Natural killer cell (primary cell): Measurements from ENCODE around the gene CACNA2D2. TPM values are rescaled to one million over a fixed set of nuclear protein-coding genes. Genes with fewer than 3 reads are reported as not detected.

ENCODE experiments used
- ATAC-seq, 3 donors: fragments of 150-1000 bp in 2 of 3; fragments of 200-7000 bp in 1 of 3; cut with Tn5 transposase; 1 replicate in 1 of 3; 2 replicates in 2 of 3; pipeline ENCODE4 v1.10.0; 2021; ENCODE audit warnings: mild to moderate bottlenecking in 2 of 3, moderate library complexity in 2 of 3
- DNase-seq, 2 donors: peaks; one replicate each; pipeline versions ENCODE4 v3.0.0 to v3.0.0-alpha.2; 2013 to 2021; ENCODE audit warnings: mixed read lengths in 1 of 2
- H3K27ac ChIP-seq: one replicate; pipeline ENCODE4 v1.5.1; 2013; ENCODE audit warnings: mild to moderate bottlenecking, low read length
- H3K27me3 ChIP-seq: one replicate; pipeline ENCODE4 v1.6.1; 2013; ENCODE audit warnings: low read length; ENCODE audit not compliant: control insufficient read depth, insufficient read depth
- H3K36me3 ChIP-seq: one replicate; pipeline ENCODE4 v1.6.1; 2013; ENCODE audit warnings: low read length; ENCODE audit not compliant: control insufficient read depth, insufficient read depth
- H3K4me1 ChIP-seq: one replicate; pipeline ENCODE4 v1.6.1; 2013; ENCODE audit warnings: low read length; ENCODE audit not compliant: control insufficient read depth, insufficient read depth
- H3K4me3 ChIP-seq: one replicate; pipeline ENCODE4 v1.5.1; 2013; ENCODE audit warnings: low read length
- H3K9me3 ChIP-seq: one replicate; pipeline ENCODE4 v1.6.1; 2013; ENCODE audit warnings: low read length; ENCODE audit not compliant: control insufficient read depth, insufficient read depth
- H3K27ac Mint-ChIP-seq, 2 donors: one replicate each; pipeline ENCODE4 v1.8.0; 2022; ENCODE audit warnings: mild to moderate bottlenecking in 2 of 2, mixed read lengths in 2 of 2, moderate library complexity in 1 of 2
- H3K27me3 Mint-ChIP-seq, 2 donors: one replicate each; pipeline ENCODE4 v1.8.0; 2022; ENCODE audit warnings: low read depth in 2 of 2, mixed read lengths in 2 of 2
- H3K36me3 Mint-ChIP-seq: one replicate; pipeline ENCODE4 v1.8.0; 2022; ENCODE audit warnings: mixed read lengths
- H3K4me1 Mint-ChIP-seq, 2 donors: one replicate each; pipeline ENCODE4 v1.8.0; 2022; ENCODE audit warnings: mixed read lengths in 2 of 2
- H3K4me3 Mint-ChIP-seq: one replicate; pipeline ENCODE4 v1.8.0; 2022; ENCODE audit warnings: mild to moderate bottlenecking, moderate library complexity, mixed read lengths
- H3K9me3 Mint-ChIP-seq, 2 donors: one replicate each; pipeline ENCODE4 v1.8.0; 2022; ENCODE audit warnings: mixed read lengths in 2 of 2
- CTCF ChIP-seq: fragments of 200-600 bp; IDR thresholded peaks from one replicate; pipeline ENCODE4 v1.8.0; 2022; ENCODE audit warnings: antibody characterized with exemption
- WGBS: methylation state at CpG from one replicate; pipeline ENCODE4 v1.1.7; 2013; ENCODE audit warnings: missing lambda C conversion rate; ENCODE audit not compliant: insufficient coverage; 5-methylcytosine and 5-hydroxymethylcytosine counted together
- intact Hi-C: fragments of 100-400 bp; cut with micrococcal nuclease; formaldehyde crosslinking; loops from one replicate; pipeline ENCODE4 v1.14.2; 2022
- total RNA-seq, 4 donors: library from RNA; stranded (reverse); fragments of 120-200 nt in 1 of 4; gene quantifications; one replicate each; pipeline versions ENCODE4 v1.2.3 to v1.2.4, GENCODE V29; 2013 to 2022

The CACNA2D2 gene
- total RNA-seq, 3 donors from 2014 or later (not counting 1 experiment from before 2014, with no cell fraction given): 36.5 to 56.4 (median 43.8) TPM

GRCh38 chr3:50493623-50494022 lies 9.8 kb downstream of the CACNA2D2 start:
- H3K27ac Mint-ChIP-seq: no peak overlapping the region
- Histone ChIP-seq H3K9me3 (no peaks in the 10 kb centered on the region), H3K36me3 (no peaks in the 10 kb centered on the region), H3K4me3 (no peak overlapping the region), H3K27me3 (no peaks in the 10 kb centered on the region), H3K4me1 (peaks cover 14% of the 10 kb centered on the region), H3K27ac (no peak overlapping the region)
- H3K9me3 Mint-ChIP-seq: no peaks in the 10 kb centered on the region
- no peak overlapping the region for H3K4me3 Mint-ChIP-seq
- H3K27me3 Mint-ChIP-seq: no peaks in the 10 kb centered on the region
- ATAC-seq: no peak
- WGBS: 97% methylated on average over 11 of the region's 11 CpGs
- no peak for DNase-seq
- H3K36me3 Mint-ChIP-seq: no peaks in the 10 kb centered on the region
- TF ChIP-seq CTCF: no peak
- intact Hi-C loops: no loop called here
- H3K4me1 Mint-ChIP-seq: peaks cover 38 to 71% of the 10 kb centered on the region in 2 donors

GRCh38 chr3:50493086-50493485 lies 10.3 kb downstream of the CACNA2D2 start:
- DNase-seq: no peak
- WGBS: 85% methylated on average over 4 of the region's 4 CpGs
- no peak overlapping the region for H3K4me3 Mint-ChIP-seq

GRCh38 chr3:50491023-50491422 lies 12.4 kb downstream of the CACNA2D2 start:
- H3K27ac ChIP-seq: no peak overlapping the region
- peak overlapping the region in 1 of 2 donors; percentile 46 for H3K27ac Mint-ChIP-seq
- H3K4me1 ChIP-seq: peaks cover 31% of the 10 kb centered on the region
- no peaks in the 10 kb centered on the region for H3K27me3 Mint-ChIP-seq
- no peak for TF ChIP-seq CTCF
- no peaks in the 10 kb centered on the region for H3K36me3 Mint-ChIP-seq
- no peaks in the 10 kb centered on the region for H3K27me3 ChIP-seq
- no peaks in the 10 kb centered on the region for H3K9me3 ChIP-seq
- WGBS: 50% methylated on average over 5 of the region's 5 CpGs
- intact Hi-C loops: no loop called here
- H3K4me3 ChIP-seq: no peak overlapping the region
- no peak overlapping the region for H3K4me3 Mint-ChIP-seq
- H3K9me3 Mint-ChIP-seq: no peaks in the 10 kb centered on the region
- H3K36me3 ChIP-seq: no peaks in the 10 kb centered on the region
- DNase-seq (no peak), ATAC-seq (no peak)
- peaks cover 34 to 64% of the 10 kb centered on the region in 2 donors for H3K4me1 Mint-ChIP-seq

More at GRCh38 chr3:50493086-50493485, 10.3 kb downstream of the CACNA2D2 start:
- H3K27me3 Mint-ChIP-seq: no peaks in the 10 kb centered on the region
- Histone ChIP-seq H3K4me1 (peaks cover 14% of the 10 kb centered on the region), H3K4me3 (no peak overlapping the region), H3K27ac (no peak overlapping the region), H3K36me3 (no peaks in the 10 kb centered on the region), H3K9me3 (no peaks in the 10 kb centered on the region), H3K27me3 (no peaks in the 10 kb centered on the region)
- H3K4me1 Mint-ChIP-seq: peaks cover 38 to 65% of the 10 kb centered on the region in 2 donors
- no peak for ATAC-seq
- intact Hi-C loops: no loop called here
- H3K27ac Mint-ChIP-seq: peak overlapping the region in 1 of 2 donors; percentile 60
- no peaks in the 10 kb centered on the region for H3K9me3 Mint-ChIP-seq
- no peak for TF ChIP-seq CTCF
- H3K36me3 Mint-ChIP-seq: no peaks in the 10 kb centered on the region

GRCh38 chr3:50490424-50490823 lies 13.0 kb downstream of the CACNA2D2 start:
- H3K36me3 Mint-ChIP-seq: no peaks in the 10 kb centered on the region
- intact Hi-C loops: no loop called here
- Histone ChIP-seq H3K27me3 (no peaks in the 10 kb centered on the region), H3K27ac (no peak overlapping the region), H3K9me3 (no peaks in the 10 kb centered on the region), H3K4me1 (peaks cover 35% of the 10 kb centered on the region), H3K4me3 (no peak overlapping the region), H3K36me3 (no peaks in the 10 kb centered on the region)
- H3K27me3 Mint-ChIP-seq: no peaks in the 10 kb centered on the region
- DNase-seq (no peak), ATAC-seq (no peak)
- 100% methylated on average over 1 of the region's 1 CpG for WGBS
- no peaks in the 10 kb centered on the region for H3K9me3 Mint-ChIP-seq
- H3K4me1 Mint-ChIP-seq: peaks cover 33 to 64% of the 10 kb centered on the region in 2 donors
- H3K4me3 Mint-ChIP-seq: no peak overlapping the region
- TF ChIP-seq CTCF: no peak
- peak overlapping the region in 1 of 2 donors; percentile 46 for H3K27ac Mint-ChIP-seq
